Testis (tissue), 3 donors: ENCODE results near the gene EFR3B. TPM values are rescaled to one million over a fixed set of nuclear protein-coding genes. Genes with fewer than 3 reads are reported as not detected.

Experiments used
- DNase-seq: peaks from one replicate; pipeline ENCODE4 v3.0.0-alpha.2; 2019
- H3K27ac ChIP-seq, 2 donors: fragments of 200-600 bp; sonication (generic); one replicate each; pipeline ENCODE4 v1.5.1; 2019
- H3K27me3 ChIP-seq: fragments of 200-600 bp; sonication (generic); one replicate; pipeline ENCODE4 v1.5.1; 2019
- H3K36me3 ChIP-seq: fragments of 200-600 bp; sonication (generic); one replicate; pipeline ENCODE4 v1.5.1; 2017; ENCODE audit warnings: low read depth; ENCODE audit errors: missing control alignments
- H3K4me1 ChIP-seq: fragments of 200-600 bp; sonication (generic); one replicate; pipeline ENCODE4 v1.5.1; 2019
- H3K4me3 ChIP-seq, 2 donors: fragments of 200-600 bp; sonication (generic); one replicate each; pipeline ENCODE4 v1.5.1; 2017 to 2019
- H3K9me3 ChIP-seq: fragments of 200-600 bp; sonication (generic); one replicate; pipeline ENCODE4 v1.5.1; 2017
- CTCF ChIP-seq, 3 experiments: fragments of 450-650 bp in 2 of 3; fragments of 200-600 bp in 1 of 3; sonication (generic) in 1 of 3; IDR thresholded peaks; one replicate each; pipeline ENCODE4 v1.5.1; 2016 to 2019; ENCODE audit warnings: antibody characterized with exemption in 3 of 3, mild to moderate bottlenecking in 2 of 3, moderate library complexity in 1 of 3
- POLR2A ChIP-seq: fragments of 450-650 bp; IDR thresholded peaks from one replicate; pipeline ENCODE4 v1.6.1; 2017; ENCODE audit warnings: antibody characterized with exemption, mild to moderate bottlenecking, moderate library complexity
- WGBS, 2 donors: methylation state at CpG; one replicate each; pipeline ENCODE4 v1.1.5; 2018; 5-methylcytosine and 5-hydroxymethylcytosine counted together
- intact Hi-C: fragments of 100-400 bp; cut with DNase I; formaldehyde crosslinking; loops from one replicate; pipeline ENCODE4 v1.15.1; 2023; ENCODE audit warnings: low total_unique reads
- polyA plus RNA-seq: library from polyadenylated mRNA; stranded (reverse); fragments of 350-450 nt; fragmentation: Illumina TruSeq; extraction: RNeasy Lipid Tissue Mini Kit (QIAGEN cat#74804); gene quantifications from one replicate; pipeline ENCODE4 v1.2.3, GENCODE V29; 2014; ENCODE audit warnings: low read depth, low replicate concordance; ENCODE audit not compliant: insufficient read depth
- total RNA-seq, 2 donors: library from RNA; depleted of rRNA; stranded (reverse); fragments of >200 nt; gene quantifications; one replicate each; pipeline ENCODE4 v1.2.3, GENCODE V29; 2016

Gene EFR3B
- total and polyA plus RNA-seq, 3 donors from 2014 or later, result 3.0 to 3.7 (median 3.6) TPM

- intact Hi-C loops, result no loop called here
- Histone ChIP-seq H3K27me3 (no peaks in the 10 kb centered on the region), H3K36me3 (no peaks in the 10 kb centered on the region), H3K4me3 (no peak overlapping the region), H3K27ac (no peak overlapping the region), H3K4me1 (peaks cover 11% of the 10 kb centered on the region), H3K9me3 (no peaks in the 10 kb centered on the region)
- WGBS, 2 donors, result 49 to 51% methylated on average over 16 of the region's 16 CpGs
- no peak for DNase-seq
- TF ChIP-seq POLR2A (no peak), CTCF (IDR thresholded peaks at IDR 0.05) (no peak)
These were observed 36.5 kb downstream of the EFR3B start for GRCh38 chr2:25078170-25079049.

GRCh38 chr2:25079050-25079635 lies 37.3 kb downstream of the EFR3B start:
- no peaks in the 10 kb centered on the region for H3K9me3 ChIP-seq
- TF ChIP-seq POLR2A, result no peak
- no peak for TF ChIP-seq CTCF (IDR thresholded peaks at IDR 0.05)
- no peaks in the 10 kb centered on the region for H3K27me3 ChIP-seq
- WGBS, 2 donors, result 77 to 80% methylated on average over 3 of the region's 3 CpGs
- intact Hi-C loops, result no loop called here
- H3K36me3 ChIP-seq, result no peaks in the 10 kb centered on the region
- no peak for DNase-seq
- peaks cover 11% of the 10 kb centered on the region for H3K4me1 ChIP-seq
- H3K27ac ChIP-seq, result no peak overlapping the region
- no peak overlapping the region for H3K4me3 ChIP-seq

GRCh38 chr2:25081237-25081790 lies 39.4 kb downstream of the EFR3B start:
- WGBS, 2 donors, result 93 to 96% methylated on average over 9 of the region's 9 CpGs
- TF ChIP-seq CTCF (IDR thresholded peaks at IDR 0.05) (no peak), POLR2A (no peak)
- no peak overlapping the region for H3K27ac ChIP-seq
- H3K4me3 ChIP-seq, result no peak overlapping the region
- H3K9me3 ChIP-seq, result no peaks in the 10 kb centered on the region
- DNase-seq, result no peak
- no peaks in the 10 kb centered on the region for H3K27me3 ChIP-seq
- no peaks in the 10 kb centered on the region for H3K36me3 ChIP-seq
- intact Hi-C loops, result no loop called here
- peaks cover 11% of the 10 kb centered on the region for H3K4me1 ChIP-seq

- no peak for TF ChIP-seq CTCF (IDR thresholded peaks at IDR 0.05)
- TF ChIP-seq POLR2A, result no peak
- Histone ChIP-seq H3K27ac (no peak overlapping the region), H3K36me3 (no peaks in the 10 kb centered on the region), H3K4me1 (peaks cover 11% of the 10 kb centered on the region), H3K27me3 (no peaks in the 10 kb centered on the region), H3K9me3 (no peaks in the 10 kb centered on the region), H3K4me3 (no peak overlapping the region)
- no peak for DNase-seq
- 80 to 85% methylated on average over 2 to 6 of the region's 6 CpGs for WGBS, 2 donors
- intact Hi-C loops, result no loop called here
These were observed 40.2 kb downstream of the EFR3B start for GRCh38 chr2:25082002-25082622.
